Measurements from ENCODE around the gene C6orf141.

C6orf141 gene

DNA sequence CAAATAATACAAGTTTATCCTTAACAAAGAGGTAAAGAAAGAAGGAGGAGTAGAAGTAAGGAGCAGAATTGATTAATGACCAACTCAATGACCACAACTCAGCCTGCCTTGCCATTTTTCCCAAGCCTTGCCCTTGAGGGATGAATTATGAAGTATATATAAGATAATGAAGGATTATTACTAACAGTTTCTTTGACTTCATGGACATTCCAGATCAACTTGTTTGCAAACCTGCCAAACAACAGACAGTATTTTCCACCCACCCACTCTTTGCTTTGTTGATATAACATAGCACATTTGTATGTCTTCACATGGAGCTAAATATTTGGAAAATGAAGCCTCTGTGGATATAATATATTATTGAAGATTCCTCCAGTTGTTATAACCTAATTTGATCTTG is 9.9 kb upstream of the C6orf141 start:
- DNase-seq, result no peak

DNA sequence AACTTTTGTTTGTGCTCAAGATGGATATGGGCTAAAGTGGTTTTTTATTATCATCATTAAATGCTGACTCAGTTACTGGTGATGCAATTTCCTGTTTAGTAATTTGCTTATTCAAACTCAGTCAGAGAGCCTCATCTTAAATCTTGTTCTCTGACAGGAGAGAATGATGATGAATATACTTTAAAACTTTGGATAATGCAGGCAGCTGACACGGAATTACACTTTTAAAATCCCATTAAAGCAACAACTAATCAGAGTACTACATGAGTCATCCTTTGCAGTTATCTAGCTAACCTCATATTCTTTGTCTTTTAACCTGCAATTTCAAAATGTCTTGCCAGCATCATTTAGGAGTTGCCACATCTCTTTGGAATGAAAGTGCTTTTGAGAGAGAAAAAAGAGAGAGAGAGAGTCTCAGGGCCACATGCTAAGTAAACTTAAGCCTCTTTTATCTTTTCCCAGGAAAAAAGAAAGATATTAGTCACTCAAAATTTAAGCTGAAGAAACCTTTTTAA is 9.2 kb upstream of the C6orf141 start:
- DNase-seq, result no peak

DNA sequence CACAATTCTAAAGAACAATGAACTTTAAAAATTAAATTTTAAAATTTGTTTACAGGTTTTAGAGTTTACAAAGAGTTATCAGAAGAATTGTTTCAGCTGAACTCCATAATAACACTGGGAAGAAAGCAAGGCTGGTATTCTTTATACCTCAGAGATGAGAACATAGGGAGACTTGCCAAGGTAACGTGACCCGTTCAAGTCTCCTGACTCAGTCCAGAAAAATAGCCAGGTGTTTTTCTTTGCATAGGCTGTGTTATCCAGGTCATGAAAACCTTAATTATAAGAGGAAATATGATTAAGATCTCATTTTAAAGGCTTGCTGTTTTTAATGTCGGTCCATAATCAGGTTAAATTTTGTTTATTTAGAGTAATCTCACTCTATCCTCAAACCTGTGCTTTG is 8.5 kb upstream of the C6orf141 start:
- no peak for DNase-seq

DNA sequence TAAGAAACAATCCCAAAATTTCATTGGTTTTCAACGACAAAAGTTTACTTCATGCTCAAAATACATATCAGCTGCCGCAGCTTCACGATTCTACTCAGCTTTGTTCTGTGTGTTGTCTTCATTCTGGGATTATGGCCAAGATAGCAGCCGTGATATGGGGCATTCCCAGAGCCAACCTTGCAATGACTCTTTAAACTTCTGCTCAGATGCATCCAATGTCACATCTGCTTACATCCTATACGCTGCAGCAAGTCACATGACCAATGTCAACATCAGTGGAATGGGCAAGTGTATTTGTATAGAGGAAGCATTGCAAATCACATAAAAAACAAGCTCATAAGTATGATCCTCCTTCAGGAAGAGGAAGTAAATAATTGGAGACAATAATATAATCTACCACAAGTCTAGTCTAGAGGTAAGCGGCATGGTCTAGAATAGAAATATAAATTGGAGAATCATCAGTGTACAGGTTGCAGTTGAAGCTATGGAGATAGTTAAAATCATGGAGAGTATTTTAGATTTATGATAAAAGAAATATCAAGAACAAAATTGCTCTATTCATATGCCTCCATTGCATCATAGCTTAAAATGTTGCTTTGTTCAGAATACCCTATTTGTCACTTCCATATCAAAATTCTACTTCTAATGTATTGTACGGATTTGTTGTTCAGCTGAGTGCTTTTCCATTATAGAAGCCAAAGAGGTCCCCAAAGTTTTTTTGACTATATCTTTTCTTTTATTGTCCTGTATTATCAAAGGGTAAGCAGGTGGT is 7.2 kb upstream of the C6orf141 start:
- no peak for DNase-seq

DNA sequence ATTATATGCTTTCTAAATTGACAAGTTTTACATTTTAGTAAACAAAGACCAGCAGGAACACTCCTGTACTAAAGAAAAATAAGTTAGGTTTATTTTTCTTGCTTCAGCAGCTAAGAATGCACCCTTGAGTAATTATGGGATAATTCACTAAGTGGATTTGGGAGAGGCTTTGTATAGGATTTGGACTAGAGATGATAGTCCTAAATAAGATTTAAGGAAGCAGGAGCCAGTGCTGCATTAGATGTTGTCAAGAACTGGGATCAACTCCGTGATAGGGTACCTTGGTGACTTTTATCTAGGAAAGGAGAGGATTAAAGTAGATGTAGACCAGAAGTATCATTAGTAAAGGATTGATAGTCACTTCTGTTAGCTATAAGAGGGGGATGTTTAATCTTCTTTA is 4.1 kb upstream of the C6orf141 start:
- no peak for DNase-seq

DNA sequence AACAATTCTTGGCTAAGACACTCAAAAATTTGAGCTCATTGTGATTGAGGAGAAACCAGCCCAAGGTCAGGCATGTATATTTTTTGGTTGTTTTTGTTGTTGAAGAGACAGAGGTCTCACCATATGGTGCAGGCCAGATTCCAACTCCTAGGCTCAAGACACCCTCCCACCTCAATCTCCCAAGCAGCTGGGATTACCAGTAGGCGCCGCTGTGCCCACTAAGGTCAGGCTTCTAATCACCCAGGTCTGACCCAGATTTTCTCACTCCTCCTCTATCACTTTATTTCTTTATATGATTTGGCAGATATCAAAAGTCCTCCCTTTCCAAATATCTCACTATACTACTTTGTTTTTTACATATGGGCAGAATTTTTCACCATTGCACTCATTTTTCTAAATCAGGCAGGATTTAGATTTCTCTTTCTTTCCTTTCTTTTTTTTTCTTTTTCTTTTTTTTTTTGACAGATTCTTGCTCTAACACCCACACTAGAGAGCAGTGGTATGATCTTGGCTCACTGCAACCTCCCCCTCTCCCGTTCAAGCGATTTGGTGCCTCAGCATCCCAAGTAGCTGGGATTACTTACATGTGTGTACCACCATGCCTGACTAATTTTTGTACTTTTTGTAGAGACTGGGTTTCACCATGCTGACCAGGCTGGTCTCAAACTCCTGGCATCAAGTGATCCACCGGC is 1.7 kb upstream of the C6orf141 start:
- DNase-seq, result no peak

DNA sequence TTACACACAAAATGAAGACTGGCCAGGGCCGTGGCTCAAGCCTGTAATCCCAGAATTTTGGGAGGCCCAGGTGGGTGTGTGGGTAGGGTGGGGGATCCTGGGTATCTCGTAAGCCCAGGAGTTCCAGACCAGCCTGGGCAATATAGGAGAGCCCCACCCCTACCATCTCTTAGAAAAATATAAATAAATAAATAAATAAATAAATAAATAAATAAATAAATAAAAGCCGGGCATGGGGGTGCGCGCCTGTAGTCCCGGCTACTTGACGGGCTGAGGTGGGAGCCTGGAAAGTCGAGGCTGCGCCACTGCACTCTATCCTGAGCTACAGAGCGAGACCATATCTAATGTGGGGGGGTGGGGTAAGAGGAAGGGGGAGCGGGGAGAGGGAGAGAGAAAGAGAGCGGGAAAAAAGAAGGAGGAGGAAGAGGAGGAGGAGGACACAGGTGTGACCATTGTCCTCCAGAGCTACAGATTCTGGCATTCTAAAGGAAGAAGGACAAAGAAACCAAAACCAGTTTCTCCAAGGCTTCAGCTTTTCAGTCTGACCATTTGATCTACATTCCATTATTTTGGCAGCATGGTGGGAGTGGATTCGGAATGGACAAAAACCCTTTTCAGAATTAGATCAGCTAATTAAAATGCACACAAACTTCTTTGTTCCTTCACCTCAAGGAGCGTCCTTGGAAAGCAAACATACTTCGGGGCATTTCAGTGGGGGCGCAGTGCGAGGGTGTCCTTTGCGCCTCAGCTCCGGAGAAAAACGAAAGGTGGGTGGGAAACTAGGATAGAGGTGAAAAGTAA is 577 bp upstream of the C6orf141 start:
- no peak for DNase-seq

DNA sequence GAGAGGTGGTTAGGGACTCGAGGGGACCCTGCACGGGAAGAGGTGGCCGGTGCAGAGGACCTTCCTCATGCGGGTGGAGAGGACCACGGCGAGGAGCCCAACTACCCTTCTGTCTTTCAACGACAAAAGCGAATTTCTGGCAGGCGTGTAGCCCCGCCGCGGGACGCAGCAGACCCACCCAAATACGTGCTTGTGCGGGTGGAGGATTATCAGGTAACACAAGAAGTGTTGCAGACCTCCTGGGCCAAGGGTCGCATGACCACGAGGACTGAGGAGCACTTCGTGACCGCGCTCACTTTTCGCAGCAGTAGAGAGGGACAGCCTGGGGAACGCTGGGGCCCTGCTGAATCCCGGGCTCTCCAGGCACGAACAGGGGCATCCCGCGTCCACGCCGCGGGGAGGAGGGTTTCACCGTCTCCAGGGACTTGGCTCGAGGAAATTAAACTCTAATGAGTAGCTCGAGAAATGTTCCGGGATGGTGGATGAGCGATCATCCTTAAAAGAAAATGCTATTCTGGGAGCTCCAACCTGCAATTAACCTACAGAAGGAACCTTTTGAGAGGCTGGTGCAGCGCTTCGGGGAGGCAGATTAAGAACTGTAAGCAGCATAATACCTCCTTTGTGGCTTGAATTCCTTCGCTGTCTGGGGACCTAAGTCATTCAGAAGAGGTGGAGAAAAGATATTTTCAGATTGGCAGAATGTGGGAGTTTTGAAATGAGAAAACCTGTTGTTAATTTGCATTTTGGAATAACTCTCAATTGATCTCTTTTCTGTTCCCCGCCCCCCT is 804 bp downstream of the C6orf141 start:
- peak; percentile 22 for DNase-seq

DNA sequence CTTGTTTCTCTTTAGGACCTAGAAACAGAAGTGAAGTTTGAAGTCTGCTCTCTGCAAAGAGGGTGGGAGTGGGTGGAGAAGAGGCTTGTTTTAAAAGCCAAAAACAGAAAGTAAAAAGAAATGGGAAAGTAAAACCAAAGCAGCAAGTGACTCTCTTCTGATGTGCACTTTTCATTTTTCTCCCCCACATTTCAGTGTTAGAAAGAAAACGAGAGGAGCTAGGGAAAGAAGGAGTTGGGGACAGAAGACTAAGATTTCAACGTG is 1.3 kb downstream of the C6orf141 start:
- no peak for DNase-seq

DNA sequence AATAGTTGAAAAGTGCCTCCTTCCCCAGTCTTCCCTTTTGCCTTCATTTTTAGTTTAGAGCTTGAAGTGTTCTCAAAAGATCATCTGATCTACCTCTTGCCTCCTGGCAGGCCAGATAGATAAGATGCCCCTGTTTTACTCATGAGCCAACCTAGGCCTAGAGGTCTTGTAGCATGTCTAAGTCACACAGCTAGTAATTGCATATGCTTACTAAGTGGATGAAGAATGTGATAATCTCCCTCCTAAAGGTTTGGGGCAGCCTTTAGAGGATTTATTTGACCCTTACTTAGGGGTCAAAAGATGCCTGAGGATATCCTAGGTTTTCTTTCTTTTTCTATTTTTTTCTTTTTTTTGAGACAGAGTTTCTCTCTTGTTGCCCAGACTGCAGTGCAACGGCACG is 2.1 kb downstream of the C6orf141 start:
- DNase-seq, result no peak

DNA sequence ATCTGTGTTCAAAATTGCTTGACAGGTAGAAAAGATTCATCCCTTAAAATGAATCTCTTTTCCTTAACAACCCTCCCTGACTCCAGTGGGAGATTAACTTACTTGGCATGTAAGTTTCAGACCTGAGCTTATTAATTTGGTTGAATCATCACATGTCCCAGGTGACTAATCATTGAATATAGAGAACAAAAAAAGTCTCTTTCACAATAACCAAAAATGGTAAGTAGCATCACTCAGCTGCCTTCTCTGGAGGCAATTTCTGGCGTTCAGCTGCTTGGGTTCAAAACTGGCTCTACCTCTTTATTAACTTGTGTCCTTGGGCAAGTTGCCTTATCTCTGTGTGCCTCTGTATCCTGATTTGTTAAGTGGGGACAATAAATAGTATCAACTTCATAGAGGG is 2.9 kb downstream of the C6orf141 start:
- DNase-seq, result no peak

DNA sequence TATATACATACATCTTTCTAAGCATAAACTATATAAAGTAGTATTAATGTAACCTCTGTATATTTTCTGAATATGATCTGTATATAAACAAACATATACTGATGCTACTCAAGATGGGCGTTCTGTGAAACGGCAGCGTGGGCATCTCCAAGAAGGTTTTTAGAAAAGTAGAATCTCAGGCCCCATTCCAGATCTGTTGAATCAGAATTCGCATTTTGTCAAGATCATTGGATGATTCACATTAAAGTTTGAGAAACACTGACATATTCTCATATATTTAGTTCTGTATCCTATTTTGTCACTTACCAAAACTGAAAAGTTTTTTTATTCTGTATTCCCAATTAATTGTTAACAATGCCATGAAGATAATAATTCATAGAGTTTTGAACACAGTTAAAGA is 5.5 kb downstream of the C6orf141 start:
- DNase-seq, result no peak

DNA sequence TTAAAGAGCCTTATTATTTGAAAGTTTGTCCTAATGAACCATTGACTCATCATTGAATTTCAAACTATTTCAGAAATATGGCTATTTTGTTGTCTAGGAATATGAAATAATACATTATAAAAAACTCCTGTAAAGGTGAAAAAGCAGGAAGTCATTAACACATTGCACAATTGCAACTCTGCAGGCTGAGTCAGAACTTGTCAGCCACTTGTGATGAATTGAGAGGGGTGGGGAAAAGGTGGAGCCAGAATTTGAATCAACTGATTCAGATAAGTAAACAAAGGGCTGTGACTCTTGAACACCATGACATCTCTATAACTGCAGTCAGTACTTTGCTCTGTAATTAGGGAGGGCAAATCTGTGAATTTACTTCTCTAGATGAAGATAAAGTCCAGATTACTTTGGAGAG is 6.0 kb downstream of the C6orf141 start:
- no peak for DNase-seq

DNA sequence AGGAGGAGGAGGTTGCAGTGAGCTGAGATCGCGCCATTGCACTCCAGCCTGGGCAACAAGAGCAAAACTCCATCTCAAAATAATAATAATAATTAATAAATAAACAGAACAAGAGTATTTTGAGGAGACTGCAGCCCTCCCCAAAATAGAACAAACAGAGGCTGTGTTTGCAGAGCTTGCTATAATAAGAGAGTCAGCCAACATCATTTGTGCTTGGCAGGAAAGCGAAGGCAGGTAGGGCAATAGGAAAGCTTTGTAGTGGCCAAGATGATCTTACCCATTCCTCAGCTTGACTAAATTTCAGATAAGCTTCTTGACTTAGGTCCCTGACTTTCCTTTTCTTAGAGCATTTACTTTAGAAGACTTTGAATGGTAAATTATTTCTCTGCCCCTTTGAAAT is 6.7 kb downstream of the C6orf141 start:
- DNase-seq, result no peak

DNA sequence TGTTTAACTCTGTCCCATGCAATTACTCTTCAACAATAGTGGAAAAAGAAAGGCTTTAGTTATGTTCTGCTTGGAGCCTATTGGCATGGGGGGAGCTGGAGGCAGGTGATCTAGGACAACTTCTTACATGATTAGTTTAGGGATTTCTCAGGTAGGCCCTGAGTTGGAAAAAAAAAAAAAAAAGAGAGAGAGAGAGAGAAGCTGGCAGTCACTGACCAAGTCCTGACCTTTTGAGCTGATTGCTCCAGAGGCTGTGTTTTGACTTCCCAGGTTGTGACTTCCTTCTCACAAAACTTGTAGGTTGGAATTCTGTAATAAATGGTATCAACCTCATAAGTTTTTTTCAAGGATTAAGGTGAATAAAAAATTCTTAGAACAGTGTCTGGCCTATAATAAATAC is 7.8 kb downstream of the C6orf141 start:
- DNase-seq, result no peak

DNA sequence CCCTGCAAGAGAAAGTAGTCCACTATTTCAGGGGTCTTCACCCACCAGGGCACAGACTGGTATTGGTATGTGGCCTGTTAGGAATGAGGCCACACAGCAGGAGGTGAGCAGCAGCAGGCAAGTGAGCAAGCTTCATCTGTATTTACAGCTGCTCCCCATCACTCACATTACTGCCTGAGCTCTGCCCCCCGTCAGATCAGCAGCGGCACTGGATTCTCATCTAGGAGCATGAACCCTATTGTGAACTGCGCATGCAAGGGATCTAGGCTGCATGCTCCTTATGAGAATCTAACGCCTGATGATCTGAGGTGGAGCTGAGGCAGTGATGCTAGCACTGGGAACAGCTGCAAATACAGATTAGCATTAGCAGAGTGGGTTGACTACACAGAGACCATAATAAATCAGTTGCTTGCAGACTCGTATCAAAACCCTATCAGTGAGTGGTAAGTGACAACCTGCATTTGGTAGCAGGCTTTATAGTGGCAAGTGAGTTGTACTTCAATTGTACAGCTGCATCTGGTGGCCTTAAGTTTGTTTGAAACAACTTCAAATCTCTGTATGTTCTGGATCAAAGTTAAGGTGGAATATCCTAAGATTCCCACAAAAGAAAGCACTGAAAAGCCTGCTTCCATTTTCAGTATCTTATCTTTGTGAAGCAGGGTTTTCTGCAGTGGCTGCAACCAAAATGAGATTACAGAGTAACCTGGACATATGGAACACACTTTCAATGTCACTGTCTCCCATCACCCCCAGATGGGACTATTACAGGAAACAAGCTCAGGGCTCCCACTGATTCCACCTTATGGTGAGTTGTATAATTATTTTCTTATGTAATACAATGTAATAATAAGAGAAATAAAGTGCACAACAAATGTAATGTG is 12.8 kb downstream of the C6orf141 start:
- no peak for DNase-seq

DNA sequence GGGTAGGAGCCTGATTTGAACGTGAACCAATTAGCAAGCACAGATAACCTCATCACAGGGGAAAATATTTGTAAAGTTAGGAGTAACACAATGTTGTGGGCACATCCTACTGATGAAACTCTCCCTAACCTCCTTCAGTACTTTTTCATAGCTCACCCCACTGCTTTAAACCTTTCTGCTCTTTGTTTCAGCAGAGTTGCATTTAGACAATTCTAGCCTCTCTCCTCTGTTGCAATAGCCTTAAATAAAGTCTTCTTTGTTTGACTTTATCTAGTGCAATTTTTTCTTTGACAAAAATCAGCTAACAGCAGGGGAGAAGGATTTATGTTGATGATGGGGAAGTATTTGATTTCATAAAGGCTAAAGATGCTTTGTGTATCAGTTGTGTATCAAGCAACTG is 14.1 kb downstream of the C6orf141 start:
- no peak for DNase-seq

DNA sequence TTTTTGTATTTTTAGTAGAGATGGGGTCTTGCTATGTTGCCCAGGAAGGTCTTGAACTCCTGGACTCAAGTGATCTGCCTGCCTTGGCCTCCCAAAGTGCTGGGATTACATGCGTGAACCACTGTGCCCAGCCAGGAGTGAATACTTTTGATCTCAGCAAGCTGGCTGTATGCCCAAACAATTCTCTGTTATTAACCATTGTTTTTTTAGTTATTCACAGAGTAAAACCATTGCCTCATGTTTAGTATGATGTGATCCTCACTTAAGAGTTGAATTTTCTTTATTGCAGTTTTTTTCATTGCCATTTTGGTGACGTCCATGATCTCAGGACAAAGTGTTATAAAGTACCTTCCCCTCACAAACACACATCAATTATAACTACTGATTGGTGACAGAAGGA is 14.8 kb downstream of the C6orf141 start:
- DNase-seq, result no peak

DNA sequence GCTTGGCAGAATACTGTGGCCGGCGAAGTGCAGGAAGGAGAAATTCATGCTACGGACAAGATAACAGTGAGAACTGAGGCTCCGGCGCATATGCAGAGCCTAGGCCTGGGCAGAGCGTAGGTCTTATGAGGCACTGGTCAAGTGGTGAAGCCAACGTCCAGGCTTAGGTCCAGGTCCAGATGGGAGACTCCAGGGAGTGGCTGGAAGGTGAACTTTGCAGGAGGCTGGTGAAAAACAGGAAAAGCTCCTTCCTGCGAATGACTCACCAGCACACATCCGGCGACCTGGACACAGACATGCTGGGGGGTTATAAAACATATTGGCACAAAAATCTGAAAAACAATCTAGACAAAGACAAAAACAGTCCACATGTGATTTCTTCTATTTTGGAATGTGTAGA is 15.4 kb downstream of the C6orf141 start:
- peak; percentile 18 for DNase-seq

DNA sequence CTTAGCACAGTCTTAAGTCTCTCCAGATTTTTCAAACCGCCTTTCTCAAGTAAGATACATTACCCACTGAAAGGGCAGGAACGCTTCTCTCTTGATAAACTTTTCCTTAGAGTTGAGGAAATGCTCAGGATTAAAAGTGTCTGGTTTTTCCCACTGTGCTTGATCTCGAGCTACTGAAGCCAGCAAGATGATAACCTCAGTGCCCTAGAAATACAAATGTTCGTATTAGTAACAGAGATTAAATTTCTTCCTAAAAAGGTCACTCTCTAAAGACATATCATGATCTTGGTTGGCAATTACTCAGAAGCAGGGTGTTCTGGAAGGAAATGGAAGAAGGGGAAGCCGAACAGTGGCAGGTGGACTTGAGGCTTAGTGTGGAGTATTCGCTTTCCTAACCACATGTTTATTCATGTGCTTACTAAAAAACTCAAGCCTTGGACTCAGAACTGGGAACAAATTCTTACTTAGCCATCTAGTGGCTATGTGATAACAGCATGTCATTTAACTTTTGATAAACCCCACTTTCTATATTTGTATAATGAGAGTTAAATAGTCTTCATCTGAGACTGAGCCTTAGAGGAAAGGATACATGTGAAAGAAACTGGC is 20.1 kb downstream of the C6orf141 start:
- no peak for DNase-seq

DNA sequence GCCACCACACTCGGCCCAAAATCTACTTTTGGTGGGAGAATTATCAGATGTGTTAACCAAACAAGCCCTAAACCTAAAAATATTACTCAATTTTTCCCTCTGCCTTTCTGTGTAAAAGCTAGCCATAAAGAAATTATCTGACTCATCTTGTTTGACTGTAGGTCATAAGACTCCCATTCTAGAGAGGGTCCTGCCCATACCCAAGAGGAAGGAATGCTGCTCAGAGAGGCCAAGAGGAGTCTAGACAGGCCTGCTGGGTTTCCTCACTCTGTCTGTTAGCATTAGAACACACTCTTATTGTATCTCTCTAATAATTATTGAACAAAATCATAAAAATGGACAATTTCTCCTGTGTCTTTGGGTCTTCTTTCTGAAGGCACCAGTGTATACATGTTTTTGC is 26.1 kb downstream of the C6orf141 start:
- no peak for DNase-seq

DNA sequence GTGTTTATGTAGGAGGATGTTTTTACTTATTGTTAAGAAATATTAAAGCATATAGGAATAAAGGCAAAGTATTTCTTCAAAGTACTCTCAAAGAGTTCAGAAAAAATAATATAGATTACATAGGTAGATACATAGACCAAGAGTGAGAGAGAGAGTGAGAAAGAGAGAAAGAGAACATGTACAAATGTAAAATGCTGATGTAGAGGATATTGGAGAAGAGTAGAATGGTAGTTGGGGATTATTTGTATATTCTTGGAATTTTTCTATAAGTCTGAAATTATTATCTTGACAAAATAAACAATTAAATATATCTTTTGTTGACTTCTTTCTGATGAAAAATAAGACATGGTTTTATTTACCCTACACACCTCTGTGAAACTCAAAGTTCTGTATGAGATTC is 29.2 kb downstream of the C6orf141 start:
- DNase-seq, result no peak
